ENCODE measurements around the gene LEPROT.
A peak's percentile ranks its signal among the peaks of the same experiment; 100 is the strongest.

The LEPROT gene

GRCh38 chr1:65409314-65409713, 11.2 kb upstream of the LEPROT start:
- no peak for DNase-seq
- intact Hi-C loops (cut with DNase I): no loop called here

- intact Hi-C loops (cut with DNase I): loop anchor here (10.0 kb wide), 1 partner anchor 95 kb away; no protein-coding TSS in a partner anchor
These were observed 10.6 kb upstream of the LEPROT start for GRCh38 chr1:65409816-65410326.

GRCh38 chr1:65412256-65412983, 8.0 kb upstream of the LEPROT start:
- intact Hi-C loops (cut with DNase I): loop anchor here (10.0 kb wide), 1 partner anchor 98 kb away; no protein-coding TSS in a partner anchor
- peak in 1 of 42 donors; percentile 18 for DNase-seq

More at GRCh38 chr1:65409816-65410326, 10.6 kb upstream of the LEPROT start:
- DNase-seq: no peak

- DNase-seq: no peak
- intact Hi-C loops (cut with DNase I): loop anchor here (10.0 kb wide), 1 partner anchor 98 kb away; no protein-coding TSS in a partner anchor
These were observed 7.5 kb upstream of the LEPROT start for GRCh38 chr1:65412984-65413375.

- DNase-seq: no peak
- intact Hi-C loops (cut with DNase I): loop anchor here (10.0 kb wide), 1 partner anchor 100 kb away; no protein-coding TSS in a partner anchor
These were observed 5.9 kb upstream of the LEPROT start for GRCh38 chr1:65414538-65414937.

GRCh38 chr1:65416767-65417166, 3.7 kb upstream of the LEPROT start:
- intact Hi-C loops (cut with DNase I): loop anchor here (10.0 kb wide), 1 partner anchor 102 kb away; no protein-coding TSS in a partner anchor
- DNase-seq: no peak

GRCh38 chr1:65417729-65418128, 2.7 kb upstream of the LEPROT start:
- intact Hi-C loops (cut with DNase I): loop anchor here (10.0 kb wide), 1 partner anchor 103 kb away; no protein-coding TSS in a partner anchor
- no peak for DNase-seq

GRCh38 chr1:65418522-65419185, 1.8 kb upstream of the LEPROT start:
- intact Hi-C loops (cut with DNase I): loop anchor here (10.0 kb wide), 1 partner anchor 104 kb away; no protein-coding TSS in a partner anchor
- no peak for DNase-seq

- DNase-seq: peak; percentile 90 to 99 (median 97)
- intact Hi-C loops (cut with DNase I): loop anchor here (5.0 to 10.0 kb wide), 2 partner anchors 105 to 153 kb away; no protein-coding TSS in a partner anchor
These were observed 533 bp upstream of the LEPROT start for GRCh38 chr1:65419681-65420589.

- intact Hi-C loops (cut with DNase I): loop anchor here (5.0 kb wide), 1 partner anchor 154 kb away; no protein-coding TSS in a partner anchor
- DNase-seq: no peak
These were observed 1.0 kb downstream of the LEPROT start for GRCh38 chr1:65421351-65422025.

- intact Hi-C loops (cut with DNase I): loop anchor here (5.0 kb wide), 1 partner anchor 155 kb away; no protein-coding TSS in a partner anchor
- DNase-seq: no peak
These were observed 2.1 kb downstream of the LEPROT start for GRCh38 chr1:65422241-65423203.

- intact Hi-C loops (cut with DNase I): loop anchor here (5.0 kb wide), 1 partner anchor 157 kb away; no protein-coding TSS in a partner anchor
- DNase-seq: peak in 6 of 42 donors; percentile 7 to 48 (median 16)
These were observed 3.6 kb downstream of the LEPROT start for GRCh38 chr1:65423884-65424572.

- DNase-seq: no peak
- intact Hi-C loops (cut with DNase I): loop anchor here (5.0 kb wide), 1 partner anchor 157 kb away; no protein-coding TSS in a partner anchor
These were observed 4.1 kb downstream of the LEPROT start for GRCh38 chr1:65424573-65424889.

GRCh38 chr1:65425006-65425405, 4.5 kb downstream of the LEPROT start:
- intact Hi-C loops (cut with DNase I): no loop called here
- no peak for DNase-seq

GRCh38 chr1:65425697-65426096, 5.2 kb downstream of the LEPROT start:
- intact Hi-C loops (cut with DNase I): no loop called here
- DNase-seq: no peak

- no peak for DNase-seq
- intact Hi-C loops (cut with DNase I): no loop called here
These were observed 8.6 kb downstream of the LEPROT start for GRCh38 chr1:65429078-65429477.

All from head of caudate nucleus (tissue), 42 donors.